Neural crest cell (in vitro differentiated cells): Measurements from ENCODE around the gene LIMCH1. TPM values are rescaled to one million over a fixed set of nuclear protein-coding genes. Genes with fewer than 3 reads are reported as not detected.
A peak's percentile ranks its signal among the peaks of the same experiment; 100 is the strongest.

Experiments used
- DNase-seq: peaks from one replicate; pipeline ENCODE4 v3.0.0; 2021; ENCODE audit warnings: low read depth, mixed read lengths, low spot score
- H3K27ac Mint-ChIP-seq: one replicate; pipeline ENCODE4 v1.8.0; 2021; ENCODE audit warnings: mild to moderate bottlenecking, mixed read lengths; ENCODE audit not compliant: unreplicated experiment
- H3K27me3 Mint-ChIP-seq: 2 replicates; pipeline ENCODE4 v1.8.0; 2021; ENCODE audit warnings: low read depth, mild to moderate bottlenecking, mixed read lengths
- H3K36me3 Mint-ChIP-seq: 2 replicates; pipeline ENCODE4 v1.8.0; 2021; ENCODE audit warnings: low read depth, mild to moderate bottlenecking, mixed read lengths
- H3K4me1 Mint-ChIP-seq: 2 replicates; pipeline ENCODE4 v1.8.0; 2021; ENCODE audit warnings: mixed read lengths
- H3K4me3 Mint-ChIP-seq: one replicate; pipeline ENCODE4 v1.8.0; 2021; ENCODE audit warnings: mild to moderate bottlenecking, mixed read lengths
- H3K9me3 Mint-ChIP-seq: 2 replicates; pipeline ENCODE4 v1.8.0; 2021; ENCODE audit warnings: mixed read lengths
- total RNA-seq: library from RNA; stranded (reverse); gene quantifications from 2 replicates; pipeline ENCODE4 v1.2.1, GENCODE V29; 2021
- TF ChIP-seq, protein P1 (sequence below): fragments of 200-600 bp; sonication (generic); conservative IDR thresholded peaks from 2 replicates; pipeline ENCODE4 v1.5.0; 2021; ENCODE audit warnings: antibody characterized with exemption, mild to moderate bottlenecking

The LIMCH1 gene
- total RNA-seq, 1 donor from 2014 or later = 17.3 TPM

DNA sequence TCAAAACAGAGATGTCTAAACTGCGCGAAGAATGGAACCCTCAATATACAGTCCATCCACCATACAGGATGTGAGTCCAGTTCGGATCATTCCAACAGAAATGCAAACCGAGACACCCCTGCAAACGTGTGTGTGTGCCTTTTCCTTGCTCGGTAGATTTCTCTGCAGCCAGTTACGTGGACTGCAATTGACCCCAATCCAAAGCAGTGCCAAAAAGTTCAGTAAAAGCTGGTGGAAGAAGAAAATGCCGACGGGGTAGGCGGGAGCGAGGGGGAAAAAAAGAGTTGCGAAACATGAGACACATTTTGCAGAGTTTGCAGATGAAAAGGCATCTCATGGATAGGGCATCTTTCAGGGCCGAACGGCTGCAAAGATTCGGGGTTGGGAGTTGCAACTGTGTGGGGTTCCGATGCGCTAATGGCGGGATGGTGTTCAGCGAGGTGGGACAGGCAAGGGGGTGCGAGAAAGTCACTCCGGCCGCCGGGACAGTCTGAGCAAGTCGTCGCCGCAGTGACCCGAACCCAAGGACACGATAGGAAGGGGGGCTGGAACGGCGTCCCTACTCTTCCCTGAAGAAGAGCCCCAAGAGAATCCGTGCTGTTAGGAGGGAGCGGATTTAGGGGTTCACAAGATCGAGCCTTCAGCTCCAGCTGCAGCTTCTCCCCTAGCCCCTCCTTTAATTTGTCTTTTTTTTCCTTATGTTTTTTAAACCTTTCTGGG is 206.8 kb downstream of the LIMCH1 start:
- Mint-ChIP-seq H3K27me3 (peaks cover 96% of the 10 kb centered on the region), H3K36me3 (peaks cover 14% of the 10 kb centered on the region), H3K4me1 (peaks cover 27% of the 10 kb centered on the region), H3K9me3 (no peaks in the 10 kb centered on the region), H3K27ac (no peak overlapping the region), H3K4me3 (peak overlapping the region; percentile 70)
- DNase-seq = no peak
- TF ChIP-seq, protein P1, sequence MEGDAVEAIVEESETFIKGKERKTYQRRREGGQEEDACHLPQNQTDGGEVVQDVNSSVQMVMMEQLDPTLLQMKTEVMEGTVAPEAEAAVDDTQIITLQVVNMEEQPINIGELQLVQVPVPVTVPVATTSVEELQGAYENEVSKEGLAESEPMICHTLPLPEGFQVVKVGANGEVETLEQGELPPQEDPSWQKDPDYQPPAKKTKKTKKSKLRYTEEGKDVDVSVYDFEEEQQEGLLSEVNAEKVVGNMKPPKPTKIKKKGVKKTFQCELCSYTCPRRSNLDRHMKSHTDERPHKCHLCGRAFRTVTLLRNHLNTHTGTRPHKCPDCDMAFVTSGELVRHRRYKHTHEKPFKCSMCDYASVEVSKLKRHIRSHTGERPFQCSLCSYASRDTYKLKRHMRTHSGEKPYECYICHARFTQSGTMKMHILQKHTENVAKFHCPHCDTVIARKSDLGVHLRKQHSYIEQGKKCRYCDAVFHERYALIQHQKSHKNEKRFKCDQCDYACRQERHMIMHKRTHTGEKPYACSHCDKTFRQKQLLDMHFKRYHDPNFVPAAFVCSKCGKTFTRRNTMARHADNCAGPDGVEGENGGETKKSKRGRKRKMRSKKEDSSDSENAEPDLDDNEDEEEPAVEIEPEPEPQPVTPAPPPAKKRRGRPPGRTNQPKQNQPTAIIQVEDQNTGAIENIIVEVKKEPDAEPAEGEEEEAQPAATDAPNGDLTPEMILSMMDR = no peak

DNA sequence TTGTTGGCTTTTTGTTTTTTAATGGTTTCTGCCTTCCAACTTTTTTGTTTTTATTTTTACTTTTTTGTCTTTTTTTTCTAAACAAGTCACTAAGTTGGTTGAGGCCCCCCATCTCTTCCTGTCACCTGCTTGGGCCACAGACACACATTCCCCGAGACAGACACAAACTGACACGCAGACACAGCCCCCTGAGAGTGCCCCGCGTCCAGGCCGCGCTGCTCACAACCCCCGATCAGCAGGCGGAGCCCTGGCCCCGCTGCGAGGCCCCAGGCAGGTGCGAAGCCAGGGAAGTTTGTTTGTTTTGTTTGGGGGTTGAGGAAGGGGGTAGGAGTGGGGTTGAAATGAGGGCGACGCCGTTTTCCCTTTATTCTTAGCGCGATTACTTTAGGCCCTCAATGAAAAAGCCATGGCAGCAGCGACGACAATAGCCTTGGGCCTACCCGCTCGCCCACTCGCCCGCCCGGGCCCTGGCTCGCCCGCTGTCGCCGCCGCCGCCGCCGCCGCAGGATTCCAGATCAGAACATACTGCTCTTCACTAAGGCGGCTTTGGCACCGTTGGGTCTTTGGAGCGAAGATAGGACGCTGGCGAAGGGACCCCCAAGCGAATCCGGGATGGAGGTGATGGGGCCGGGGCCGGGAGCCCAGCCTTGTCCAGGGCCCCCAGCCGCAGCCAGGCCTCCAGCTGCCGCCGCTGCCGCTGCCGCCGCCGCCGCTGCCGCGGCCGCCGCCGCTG is 207.5 kb downstream of the LIMCH1 start:
- TF ChIP-seq, protein P1 = no peak
- Mint-ChIP-seq H3K4me3 (peak overlapping the region; percentile 70), H3K27me3 (peaks cover 96% of the 10 kb centered on the region), H3K27ac (no peak overlapping the region), H3K9me3 (no peaks in the 10 kb centered on the region), H3K36me3 (peaks cover 14% of the 10 kb centered on the region), H3K4me1 (peaks cover 32% of the 10 kb centered on the region)
- DNase-seq = no peak

DNA sequence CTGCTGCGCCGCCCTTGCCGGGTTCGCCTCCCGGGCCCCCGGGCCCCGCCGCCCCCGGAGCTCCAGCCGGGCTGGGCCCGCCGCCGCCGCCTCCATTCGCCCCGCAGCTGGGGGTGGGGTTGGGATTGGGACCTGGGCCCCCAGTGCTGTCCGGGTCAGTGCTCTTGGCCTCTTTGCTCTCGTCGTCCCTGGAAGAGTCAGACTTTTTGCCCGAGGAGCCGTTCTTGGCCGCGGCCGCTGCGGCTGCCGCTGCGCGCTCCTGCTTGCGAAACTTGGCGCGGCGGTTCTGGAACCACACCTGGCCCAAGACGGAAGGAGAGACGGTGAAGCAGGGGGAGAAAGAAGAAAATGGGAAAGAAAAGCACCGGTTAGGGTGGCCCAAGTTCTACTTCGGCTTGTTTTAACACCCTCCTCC is 208.1 kb downstream of the LIMCH1 start:
- no peak overlapping the region for H3K27ac Mint-ChIP-seq
- peak overlapping the region; percentile 84 for H3K4me3 Mint-ChIP-seq
- TF ChIP-seq, protein P1 = no peak
- no peak for DNase-seq
- H3K36me3 Mint-ChIP-seq = peaks cover 14% of the 10 kb centered on the region
- H3K4me1 Mint-ChIP-seq = peaks cover 36% of the 10 kb centered on the region
- peaks cover 96% of the 10 kb centered on the region for H3K27me3 Mint-ChIP-seq
- H3K9me3 Mint-ChIP-seq = no peaks in the 10 kb centered on the region

DNA sequence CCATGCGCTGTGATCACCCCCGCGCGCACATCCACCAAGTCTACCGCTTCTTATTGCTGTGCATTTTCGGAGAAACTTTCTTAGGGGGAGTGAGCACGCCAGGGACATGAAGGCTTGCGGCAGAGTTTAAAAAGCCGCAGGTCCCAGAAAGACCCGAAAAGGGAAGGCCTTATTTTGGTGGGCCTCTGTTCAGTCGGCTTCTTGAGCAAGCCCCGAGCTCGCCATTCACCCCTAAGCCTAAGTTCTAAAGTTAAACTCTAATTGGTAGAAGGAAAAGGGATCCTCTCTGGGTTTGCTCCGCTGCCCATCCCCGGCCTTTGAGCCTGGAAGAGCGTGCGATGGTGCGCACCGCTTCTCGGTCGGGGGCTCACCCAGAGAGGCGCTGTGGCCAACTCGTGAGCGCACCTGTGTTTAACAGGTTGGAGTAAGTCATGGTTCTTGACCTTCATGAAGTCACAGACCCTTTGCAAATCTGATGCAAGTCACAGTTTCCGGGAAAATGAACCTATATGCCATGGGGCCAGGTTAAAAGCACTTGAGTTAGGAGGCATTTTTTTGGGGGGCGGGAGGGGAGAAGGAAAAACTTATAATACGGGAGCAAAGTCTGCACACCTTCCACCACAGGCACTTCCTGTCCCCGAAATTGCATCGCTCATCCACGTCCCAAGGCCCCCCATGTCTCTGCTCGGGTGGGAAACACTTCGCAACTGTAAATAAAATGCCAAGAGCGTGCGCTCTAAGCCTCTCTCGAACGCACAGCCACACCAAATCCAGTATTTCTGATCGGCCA is 208.7 kb downstream of the LIMCH1 start:
- Mint-ChIP-seq H3K4me1 (peaks cover 36% of the 10 kb centered on the region), H3K27me3 (peaks cover 95% of the 10 kb centered on the region), H3K4me3 (peak overlapping the region; percentile 84), H3K27ac (peak overlapping the region; percentile 65), H3K36me3 (peaks cover 14% of the 10 kb centered on the region), H3K9me3 (no peaks in the 10 kb centered on the region)
- DNase-seq = no peak
- TF ChIP-seq, protein P1 = no peak

DNA sequence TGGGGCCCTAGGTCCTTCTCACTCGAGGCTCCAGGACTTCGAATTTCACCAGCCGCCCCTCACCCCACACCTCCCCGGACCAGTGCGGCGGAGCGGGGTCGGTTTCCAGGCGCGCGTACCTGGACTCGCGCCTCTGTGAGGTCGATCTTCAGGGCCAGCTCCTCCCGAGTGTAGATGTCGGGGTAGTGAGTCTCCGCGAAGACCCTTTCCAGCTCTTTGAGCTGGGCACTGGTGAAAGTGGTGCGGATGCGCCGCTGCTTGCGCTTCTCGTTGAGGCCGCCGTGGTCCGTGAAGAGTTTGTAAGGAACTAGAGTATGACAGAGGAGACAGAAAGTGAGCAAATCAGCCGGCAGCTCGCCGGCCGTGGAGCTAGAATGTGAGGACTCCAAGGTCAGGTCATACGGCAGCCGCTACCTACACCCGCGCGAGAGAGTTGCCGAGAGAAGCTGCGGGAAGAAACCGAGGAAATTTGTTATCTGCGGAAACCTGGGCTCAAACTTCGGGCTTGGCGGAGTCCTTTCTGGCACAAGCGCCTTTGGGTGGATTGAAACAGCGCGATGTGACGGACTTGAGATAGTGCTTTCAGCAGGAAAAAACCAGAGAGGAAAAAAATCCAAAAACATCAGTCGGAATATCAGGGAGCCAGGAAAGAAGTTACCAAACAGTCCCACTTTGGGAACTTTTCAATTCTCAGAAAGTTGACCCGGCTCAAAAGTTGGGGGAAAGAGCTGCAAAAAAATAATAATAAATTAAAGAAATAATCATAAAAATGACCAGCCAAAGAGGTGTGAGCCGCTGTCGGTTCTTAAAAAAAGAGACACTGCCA is 209.5 kb downstream of the LIMCH1 start:
- H3K9me3 Mint-ChIP-seq = no peaks in the 10 kb centered on the region
- no peak overlapping the region for H3K27ac Mint-ChIP-seq
- H3K27me3 Mint-ChIP-seq = peaks cover 96% of the 10 kb centered on the region
- TF ChIP-seq, protein P1 = no peak
- no peak for DNase-seq
- peak overlapping the region; percentile 84 for H3K4me3 Mint-ChIP-seq
- H3K4me1 Mint-ChIP-seq = peaks cover 43% of the 10 kb centered on the region
- peaks cover 14% of the 10 kb centered on the region for H3K36me3 Mint-ChIP-seq
